GM21786 (cell line): Measurements from ENCODE around the gene ADCK2.
"Not testable (repeated sequence)": the region's sequence is repeated elsewhere in the genome, so short reads cannot be mapped to it uniquely, and the experiment has no call there.

ENCODE experiments used
- ATAC-seq: cut with Tn5 transposase; IDR thresholded peaks from one replicate; pipeline ENCODE4 v1.9.1; 2021; ENCODE audit not compliant: unreplicated experiment

Gene ADCK2

DNA sequence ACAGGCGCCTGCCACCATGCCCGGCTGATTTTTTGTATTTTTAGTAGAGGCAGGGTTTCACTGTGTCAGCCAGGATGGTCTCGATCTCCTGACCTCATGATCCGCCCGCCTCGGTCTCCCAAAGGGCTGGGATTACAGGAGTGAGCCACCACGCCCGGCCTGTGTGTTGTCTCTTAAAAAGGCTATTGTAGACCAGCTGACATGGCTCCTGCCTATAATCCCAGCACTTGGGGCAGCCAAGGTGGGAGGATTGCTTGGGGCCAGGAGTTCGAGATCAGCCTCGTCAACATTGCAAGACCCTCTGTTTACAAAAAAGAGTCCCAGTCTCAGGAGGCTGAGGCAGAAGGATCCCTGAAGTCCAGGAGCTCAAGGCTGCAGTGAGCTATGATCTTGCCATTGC lies 21.1 kb downstream of the ADCK2 start:
- not testable (repeated sequence) for ATAC-seq

DNA sequence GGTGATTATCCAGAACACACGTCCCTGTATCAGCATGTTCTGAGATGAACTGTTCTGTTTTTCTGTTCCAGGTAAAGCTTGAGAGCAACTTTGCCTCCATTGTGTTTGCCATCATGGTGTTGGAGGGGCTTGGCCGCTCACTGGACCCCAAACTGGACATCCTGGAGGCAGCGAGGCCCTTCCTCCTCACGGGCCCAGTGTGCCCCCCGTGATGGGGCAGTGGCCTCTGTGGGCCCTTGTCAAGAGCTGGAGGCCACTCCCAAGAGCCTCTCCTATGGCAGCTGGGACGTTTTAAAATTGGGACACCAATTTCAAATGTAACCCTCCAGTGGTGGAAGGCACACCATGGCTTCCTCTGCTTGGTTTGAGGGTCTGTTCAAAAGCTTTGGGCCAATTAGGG lies 21.8 kb downstream of the ADCK2 start:
- ATAC-seq, result no peak

DNA sequence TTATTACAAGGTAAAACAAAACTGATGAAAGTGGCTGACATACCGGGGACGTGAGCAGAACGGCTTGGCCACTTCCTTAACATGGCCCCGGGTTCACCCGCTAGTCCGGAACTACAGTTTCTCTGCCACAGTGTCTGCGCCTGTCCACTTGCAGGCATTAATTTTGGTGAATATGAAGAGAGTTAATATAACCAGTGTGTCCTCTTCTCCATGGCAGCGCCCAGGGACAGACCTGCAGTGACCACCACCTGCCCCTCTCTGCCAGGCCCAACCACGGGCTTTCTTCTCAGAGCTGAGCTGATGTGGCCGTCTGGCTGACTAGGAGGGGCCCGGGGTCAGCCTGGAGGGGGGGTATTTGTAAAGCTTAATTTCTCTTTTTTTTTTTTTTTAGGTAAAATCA lies 22.6 kb downstream of the ADCK2 start:
- no peak for ATAC-seq

DNA sequence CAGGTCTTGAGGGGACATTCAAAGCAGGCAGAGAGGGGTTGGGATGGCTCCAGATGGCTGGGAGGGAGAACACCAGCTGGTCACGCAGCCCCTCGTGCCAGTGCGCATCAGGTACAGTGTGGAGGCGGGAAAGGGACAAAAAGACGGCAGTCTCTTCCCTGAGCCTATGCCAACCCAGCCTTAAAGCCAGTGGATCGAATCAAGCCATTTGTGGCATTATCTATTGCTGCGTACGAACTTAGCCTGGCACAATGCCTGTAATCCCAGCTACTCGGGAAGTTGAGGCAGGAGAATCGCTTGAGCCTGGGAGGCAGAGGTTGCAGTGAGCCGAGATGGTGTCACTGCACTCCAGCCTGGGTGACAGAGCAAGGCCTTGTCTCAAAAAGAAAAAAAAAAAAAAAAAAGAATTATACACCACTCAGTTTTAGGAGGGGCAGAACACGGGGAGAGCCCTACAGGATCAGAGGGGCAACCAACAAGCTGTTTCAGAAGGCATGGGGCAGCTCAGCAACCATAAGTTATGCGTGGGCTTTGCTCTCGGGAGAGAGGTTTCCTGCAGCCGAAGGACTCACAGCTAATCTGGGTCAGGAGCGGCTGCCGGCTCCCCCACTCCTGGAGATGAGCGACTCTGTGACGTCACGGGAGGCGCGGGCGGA lies 23.4 kb downstream of the ADCK2 start:
- ATAC-seq, result no peak

DNA sequence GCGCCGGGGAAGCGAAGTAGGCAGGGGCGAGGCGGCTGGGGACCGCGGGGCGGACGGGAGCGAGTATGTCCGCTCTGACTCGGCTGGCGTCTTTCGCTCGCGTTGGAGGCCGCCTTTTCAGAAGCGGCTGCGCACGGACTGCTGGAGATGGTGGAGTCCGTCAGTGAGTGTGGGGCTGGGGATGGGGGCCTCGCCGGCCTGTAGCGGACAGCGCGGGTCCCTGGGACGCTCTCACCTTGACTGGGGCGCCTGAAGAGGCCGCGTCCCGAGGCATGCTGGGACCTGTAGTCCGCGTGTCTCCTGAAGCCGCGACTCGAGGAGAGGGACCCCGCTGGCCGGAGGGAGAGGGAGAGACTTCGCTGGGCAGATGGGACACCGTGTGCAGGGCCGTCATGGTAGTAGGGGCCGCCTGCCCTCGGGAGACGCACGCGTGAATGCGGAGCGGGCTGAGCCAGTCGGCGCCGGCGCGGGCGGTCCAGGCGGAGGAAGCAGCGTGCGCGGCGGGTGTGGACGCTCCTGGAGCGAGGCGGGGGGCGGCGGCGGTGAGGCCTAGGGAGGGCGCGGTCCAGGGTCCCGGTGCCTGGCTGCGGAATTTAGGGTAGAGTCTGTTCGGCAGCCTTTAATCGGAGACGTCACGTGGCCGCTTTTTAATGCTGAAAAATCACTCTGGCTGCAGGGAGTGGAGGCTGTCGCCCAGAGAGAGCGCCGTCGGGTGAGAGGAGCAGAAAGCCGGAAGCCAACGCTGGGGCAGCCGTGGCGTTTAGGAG lies 24.1 kb downstream of the ADCK2 start, which contains the start of gene NDUFB2:
TSS of gene NDUFB2 (plus strand) at position 29 of the 767 bp plus-strand sequence. CDS start at position 66, 37 bp downstream.
- ATAC-seq, result peak; percentile 90

DNA sequence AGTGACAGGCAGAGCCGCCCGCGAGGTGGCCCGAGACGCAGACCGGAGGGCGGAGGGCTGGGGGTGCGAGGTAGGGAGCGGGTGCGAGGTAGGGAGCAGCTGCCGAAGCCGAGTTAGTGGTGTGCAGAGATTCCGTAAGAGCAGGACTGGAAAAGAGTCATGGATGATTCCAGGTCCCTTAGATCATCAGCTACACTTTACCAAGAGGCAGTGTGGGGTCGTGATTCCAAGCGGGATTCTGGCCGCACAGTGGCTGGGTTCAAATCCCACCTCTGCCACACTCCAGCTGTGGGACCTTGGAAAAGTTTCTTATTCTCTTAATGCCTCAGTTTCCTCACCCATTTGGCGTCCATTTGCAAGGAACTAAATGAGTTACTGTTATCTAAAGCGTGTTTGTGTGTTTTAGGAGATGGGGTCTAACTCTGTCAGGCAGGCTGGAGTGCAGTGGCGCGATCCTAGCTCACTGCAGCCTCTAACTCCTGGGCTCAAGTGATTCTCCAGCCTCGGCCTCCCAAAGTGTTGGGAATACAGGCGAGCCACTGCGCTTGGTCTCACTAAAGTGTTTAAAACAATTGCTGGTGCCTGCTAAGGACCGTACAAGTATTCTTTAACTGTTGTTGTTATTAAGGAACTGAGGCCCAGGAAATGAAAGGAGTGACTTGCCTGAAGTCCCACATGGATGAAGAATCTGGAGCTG lies 24.9 kb downstream of the ADCK2 start:
- no peak for ATAC-seq

DNA sequence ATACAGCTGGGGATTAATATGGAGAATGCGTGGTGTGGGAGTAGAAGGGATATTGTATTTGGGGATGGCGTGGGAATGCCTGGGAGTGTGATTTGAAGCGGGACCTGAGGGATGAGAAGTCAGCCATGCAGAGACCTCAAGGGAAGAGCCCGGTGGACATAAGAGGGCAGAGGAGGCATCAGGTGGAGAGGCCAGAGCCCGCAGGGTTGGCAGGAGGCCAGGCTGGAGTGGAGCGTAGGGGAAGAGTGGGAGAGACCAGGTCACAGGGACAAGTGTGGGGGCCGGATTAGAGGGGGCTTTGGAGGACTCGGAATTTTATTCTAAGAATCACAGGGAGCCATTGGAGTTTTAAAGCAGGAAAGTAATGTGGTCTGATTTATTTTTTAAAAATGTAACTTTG lies 25.7 kb downstream of the ADCK2 start:
- no peak for ATAC-seq

DNA sequence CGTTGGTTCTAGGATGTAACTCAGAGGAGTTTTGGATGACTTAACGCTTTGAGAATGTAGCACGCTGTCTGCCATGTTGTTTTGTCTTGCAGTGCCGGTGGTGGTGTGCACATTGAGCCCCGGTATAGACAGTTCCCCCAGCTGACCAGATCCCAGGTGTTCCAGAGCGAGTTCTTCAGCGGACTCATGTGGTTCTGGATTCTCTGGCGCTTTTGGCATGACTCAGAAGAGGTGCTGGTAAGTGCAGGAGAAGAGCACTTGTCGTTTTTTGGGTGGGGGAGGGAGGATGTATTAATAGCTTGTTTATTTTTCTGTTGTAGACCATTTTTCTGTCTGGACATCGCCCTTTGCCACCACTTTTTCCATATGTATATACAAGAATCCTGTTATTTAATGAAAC lies 30.0 kb downstream of the ADCK2 start:
- no peak for ATAC-seq

DNA sequence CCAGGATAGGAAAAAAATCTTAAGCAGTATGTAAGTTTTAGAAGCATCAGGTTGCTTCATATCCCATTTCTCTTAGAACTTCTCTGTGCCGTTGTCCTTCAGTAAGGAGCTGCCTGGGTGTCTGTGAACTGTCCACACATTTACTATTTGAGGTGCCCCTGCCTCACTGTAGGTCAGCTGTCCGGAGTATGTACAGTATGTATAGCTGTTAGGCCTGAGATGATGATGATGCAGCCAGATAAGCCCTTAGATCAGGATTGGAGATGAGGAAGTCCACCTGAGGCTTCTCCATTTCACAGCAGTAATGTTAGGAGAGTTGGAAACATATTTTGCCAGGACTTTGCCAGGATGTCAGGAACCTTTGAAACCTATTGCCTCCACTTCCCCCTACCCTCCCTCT lies 31.5 kb downstream of the ADCK2 start:
- ATAC-seq, result no peak

DNA sequence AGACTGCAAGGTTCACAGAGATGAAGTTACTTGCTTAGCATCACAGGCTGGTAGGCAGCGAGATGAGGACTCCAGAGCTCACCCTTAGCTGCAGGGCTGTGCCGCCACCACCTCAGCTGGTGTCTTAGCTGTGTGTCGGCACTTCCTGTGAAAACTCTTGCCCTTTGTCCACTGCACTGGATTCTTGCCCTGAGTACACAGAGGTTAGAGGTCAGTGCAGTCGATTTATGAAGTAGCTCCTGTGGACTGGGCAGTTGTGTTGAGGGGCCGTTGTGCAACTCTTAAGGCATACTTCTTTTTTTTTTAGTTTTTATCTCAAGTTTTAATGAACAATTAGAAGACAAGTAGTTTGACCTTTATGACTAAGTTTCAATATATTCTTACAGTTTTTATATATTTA lies 34.4 kb downstream of the ADCK2 start:
- ATAC-seq, result no peak

DNA sequence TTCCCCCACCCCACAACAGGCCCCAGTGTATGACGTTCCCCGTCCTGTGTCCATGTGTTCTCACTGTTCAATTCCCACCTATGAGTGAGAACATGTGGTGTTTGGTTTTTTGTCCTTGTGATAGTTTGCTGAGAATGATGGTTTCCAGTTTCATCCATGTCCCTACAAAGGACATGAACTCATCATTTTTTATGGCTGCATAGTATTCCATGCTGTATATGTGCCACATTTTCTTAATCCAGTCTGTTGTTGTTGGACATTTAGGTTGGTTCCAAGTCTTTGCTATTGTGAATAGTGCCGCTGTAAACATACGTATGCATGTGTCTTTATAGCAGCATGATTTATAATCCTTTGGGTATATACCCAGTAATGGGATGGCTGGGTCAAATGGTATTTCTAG lies 36.0 kb downstream of the ADCK2 start:
- not testable (repeated sequence) for ATAC-seq

GRCh38 chr7:140712392-140712791 lies 39.6 kb downstream of the ADCK2 start:
- ATAC-seq, result not testable (repeated sequence)

DNA sequence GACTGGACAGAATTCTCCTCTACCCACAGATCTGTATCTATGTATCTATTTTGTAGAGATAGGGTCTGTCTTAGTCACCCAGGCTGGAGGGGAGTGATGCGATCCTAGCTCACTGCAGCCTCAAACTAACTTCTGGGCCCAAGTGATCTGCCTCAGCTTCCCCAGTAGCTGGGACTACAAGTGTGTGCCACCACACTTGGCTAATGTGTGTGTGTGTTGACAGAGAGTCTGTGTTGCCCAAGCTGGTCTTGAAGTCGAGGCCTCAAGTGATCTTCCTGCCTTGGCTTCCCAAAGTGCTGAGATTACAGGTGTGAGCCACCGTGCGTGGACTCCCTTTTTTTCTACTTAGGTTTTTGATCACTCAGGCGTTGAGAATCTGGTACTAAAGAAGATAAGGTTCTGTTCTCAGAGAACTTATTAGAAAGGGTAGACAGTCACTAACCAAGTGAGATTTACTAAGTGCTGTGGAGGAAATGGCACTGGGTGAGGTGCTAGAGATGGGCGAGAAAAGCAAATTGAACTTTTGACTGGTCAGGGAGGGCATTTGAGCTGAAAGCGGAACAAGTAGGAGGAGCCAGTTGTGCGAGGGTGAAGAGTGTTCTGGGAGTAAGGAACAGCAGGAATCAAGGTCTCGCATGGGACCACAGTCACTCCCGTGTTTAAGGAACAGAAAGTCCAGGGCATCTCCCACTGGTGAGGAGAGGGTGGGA lies 41.7 kb downstream of the ADCK2 start:
- no peak for ATAC-seq

DNA sequence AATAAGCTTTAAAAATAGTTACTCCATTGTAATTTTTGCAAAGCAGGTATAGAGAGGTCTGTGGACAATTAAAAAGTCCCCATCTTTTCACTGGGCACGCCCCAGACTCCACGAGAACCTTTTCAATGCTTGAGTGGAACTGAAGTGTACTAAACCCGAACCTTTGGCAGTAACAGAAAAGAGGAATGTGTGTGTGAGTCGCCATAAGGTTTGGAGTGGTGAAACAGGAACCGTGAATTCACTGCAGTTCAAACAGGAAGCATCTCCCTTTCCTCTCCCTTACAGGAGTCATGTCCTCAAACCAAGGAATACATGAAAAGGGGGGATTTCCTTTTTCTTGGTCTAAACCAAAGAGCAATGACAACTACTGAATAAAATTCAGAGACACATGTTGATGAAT lies 47.0 kb downstream of the ADCK2 start:
- no peak for ATAC-seq

DNA sequence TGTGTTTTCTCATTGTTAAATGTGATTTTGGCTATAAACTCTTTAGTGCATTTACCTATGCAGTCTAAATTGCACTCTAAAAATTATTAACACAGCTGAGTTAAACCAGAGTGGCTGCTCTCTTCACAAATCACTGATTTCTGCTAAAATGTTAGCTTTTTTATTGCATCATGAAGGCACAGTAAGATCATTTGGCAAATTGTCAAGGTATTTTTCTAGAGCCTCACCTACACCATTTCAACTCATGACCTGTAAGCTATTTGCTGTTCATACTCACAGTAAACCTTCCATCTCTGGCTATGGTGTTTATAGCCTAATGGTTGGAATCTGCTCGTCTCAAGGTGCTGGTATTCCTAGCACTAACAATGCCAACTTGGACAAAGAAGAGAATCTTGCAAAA lies 49.5 kb downstream of the ADCK2 start:
- no peak for ATAC-seq

DNA sequence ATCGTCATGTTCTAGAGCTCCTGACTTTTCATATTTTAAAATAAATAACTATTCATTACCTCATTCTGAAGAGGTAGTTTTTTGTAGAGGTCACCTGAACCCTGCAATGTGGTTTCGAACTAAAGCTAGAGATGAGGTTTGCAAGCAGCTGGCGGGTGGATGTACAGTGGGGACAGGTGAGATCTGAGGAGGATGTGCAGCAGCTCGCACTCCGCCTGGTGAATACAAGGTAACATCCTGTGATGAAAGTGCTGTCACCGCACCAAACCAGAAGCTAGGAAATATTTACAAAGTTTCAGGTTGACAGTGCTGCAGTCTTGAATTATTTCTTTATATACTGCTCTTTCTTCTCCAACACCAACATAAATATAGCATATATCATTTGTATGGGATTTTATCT lies 50.3 kb downstream of the ADCK2 start:
- ATAC-seq, result no peak

DNA sequence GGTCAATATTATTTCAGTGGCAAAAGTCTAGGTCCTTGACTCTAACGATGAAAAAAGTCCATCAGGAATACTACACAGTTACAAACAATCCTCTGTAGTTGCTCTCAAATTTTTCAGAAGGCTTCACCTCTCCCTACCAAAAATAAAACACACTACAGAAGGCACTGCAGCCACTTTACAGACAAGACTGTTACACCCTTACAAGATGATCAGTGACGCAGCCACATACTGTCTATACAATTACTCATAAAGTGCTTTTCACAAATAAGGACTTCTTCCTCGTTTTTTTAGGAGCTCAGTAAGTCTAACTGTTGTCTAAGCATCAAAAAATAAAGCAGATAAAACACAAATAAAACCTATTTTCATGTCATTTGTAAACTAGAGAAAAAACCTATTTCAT lies 50.8 kb downstream of the ADCK2 start:
- ATAC-seq, result no peak

DNA sequence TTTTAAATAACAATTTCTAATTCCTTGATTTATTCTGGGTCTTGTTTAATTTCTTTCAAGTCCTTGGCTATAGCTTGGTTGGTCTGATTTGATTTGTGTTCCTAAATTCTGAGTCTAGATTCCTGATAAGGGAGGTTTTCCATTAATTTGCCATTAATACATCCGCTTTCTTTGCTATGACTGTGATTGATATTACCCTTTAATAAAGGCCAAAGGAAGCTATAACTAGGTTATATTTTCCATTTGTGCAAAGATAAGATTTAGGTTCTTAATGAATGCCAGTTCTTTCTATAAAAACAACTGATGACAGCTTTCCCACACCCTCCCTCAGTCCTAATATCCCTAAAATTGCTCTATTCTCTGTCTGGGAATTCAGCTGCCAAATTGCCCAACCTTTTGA lies 52.0 kb downstream of the ADCK2 start:
- ATAC-seq, result no peak

GRCh38 chr7:140726281-140726680 lies 53.5 kb downstream of the ADCK2 start:
- no peak for ATAC-seq

- ATAC-seq, result no peak
These were observed 59.7 kb downstream of the ADCK2 start for GRCh38 chr7:140732416-140732815.

GRCh38 chr7:140734096-140734495 lies 61.4 kb downstream of the ADCK2 start:
- no peak for ATAC-seq
